Measurements from ENCODE around the gene MIGA2. TPM values are rescaled to one million over a fixed set of nuclear protein-coding genes. Genes with fewer than 3 reads are reported as not detected.

Gene MIGA2
- total RNA-seq, 2 experiments from 2014 or later, result 53.2 to 56.9 TPM

DNA sequence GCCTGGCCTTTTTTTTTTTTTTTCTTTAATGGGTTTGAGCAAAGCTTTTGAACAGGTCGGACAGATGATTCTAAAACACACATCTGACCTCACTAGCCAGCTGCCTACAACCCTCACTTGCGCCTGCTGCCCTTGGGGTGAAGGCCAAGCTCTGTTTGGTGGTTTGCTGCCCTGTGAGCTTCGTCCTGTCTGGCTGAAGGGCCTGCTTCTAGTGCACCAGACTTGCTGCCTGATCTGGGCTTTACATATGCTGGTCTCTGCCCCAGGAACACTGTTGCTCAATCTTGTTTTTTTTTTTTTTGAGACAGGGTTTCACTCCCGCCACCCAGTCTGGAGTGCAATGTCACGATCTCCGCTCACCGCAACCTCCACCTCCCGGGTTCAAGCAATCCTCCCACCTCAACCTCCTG, 28.1 kb downstream of the MIGA2 start:
- no peak overlapping the region for H3K27ac Mint-ChIP-seq
- H3K36me3 ChIP-seq (ENCODE audit: insufficient read depth, low read length), result peaks cover 64% of the 10 kb centered on the region
- peaks cover 53% of the 10 kb centered on the region for H3K36me3 Mint-ChIP-seq (ENCODE audit: low read depth)
- POLR2A ChIA-PET, result no interaction called here
- H3K9me3 Mint-ChIP-seq, result no peaks in the 10 kb centered on the region
- no peaks in the 10 kb centered on the region for H3K27me3 ChIP-seq (ENCODE audit: control insufficient read depth in 1 of 2, insufficient read depth in 2 of 2, low read length in 2 of 2)
- no peaks in the 10 kb centered on the region for H3K9me3 ChIP-seq (ENCODE audit: control insufficient read depth in 1 of 2, insufficient read depth in 1 of 2, low read length in 2 of 2)
- no peak overlapping the region for H3K4me3 ChIP-seq (ENCODE audit: low read length)
- H3K27me3 Mint-ChIP-seq, result no peaks in the 10 kb centered on the region
- no peak overlapping the region for H3K27ac ChIP-seq (ENCODE audit: low read depth in 1 of 2, low read length in 2 of 2)
- ATAC-seq (ENCODE audit: poor library complexity) (no peak), DNase-seq (no peak)
- no peak overlapping the region for H3K4me3 Mint-ChIP-seq
- CTCF ChIA-PET, result no interaction called here
- TF ChIP-seq, protein P1, sequence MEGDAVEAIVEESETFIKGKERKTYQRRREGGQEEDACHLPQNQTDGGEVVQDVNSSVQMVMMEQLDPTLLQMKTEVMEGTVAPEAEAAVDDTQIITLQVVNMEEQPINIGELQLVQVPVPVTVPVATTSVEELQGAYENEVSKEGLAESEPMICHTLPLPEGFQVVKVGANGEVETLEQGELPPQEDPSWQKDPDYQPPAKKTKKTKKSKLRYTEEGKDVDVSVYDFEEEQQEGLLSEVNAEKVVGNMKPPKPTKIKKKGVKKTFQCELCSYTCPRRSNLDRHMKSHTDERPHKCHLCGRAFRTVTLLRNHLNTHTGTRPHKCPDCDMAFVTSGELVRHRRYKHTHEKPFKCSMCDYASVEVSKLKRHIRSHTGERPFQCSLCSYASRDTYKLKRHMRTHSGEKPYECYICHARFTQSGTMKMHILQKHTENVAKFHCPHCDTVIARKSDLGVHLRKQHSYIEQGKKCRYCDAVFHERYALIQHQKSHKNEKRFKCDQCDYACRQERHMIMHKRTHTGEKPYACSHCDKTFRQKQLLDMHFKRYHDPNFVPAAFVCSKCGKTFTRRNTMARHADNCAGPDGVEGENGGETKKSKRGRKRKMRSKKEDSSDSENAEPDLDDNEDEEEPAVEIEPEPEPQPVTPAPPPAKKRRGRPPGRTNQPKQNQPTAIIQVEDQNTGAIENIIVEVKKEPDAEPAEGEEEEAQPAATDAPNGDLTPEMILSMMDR (IDR thresholded peaks at IDR 0.05), result no peak
- peaks cover 14% of the 10 kb centered on the region for H3K4me1 Mint-ChIP-seq (ENCODE audit: low read depth)
- peaks cover 20% of the 10 kb centered on the region for H3K4me1 ChIP-seq (ENCODE audit: insufficient read depth, low read length)
- intact Hi-C loops (cut with DNase I, micrococcal nuclease), result no loop called here

DNA sequence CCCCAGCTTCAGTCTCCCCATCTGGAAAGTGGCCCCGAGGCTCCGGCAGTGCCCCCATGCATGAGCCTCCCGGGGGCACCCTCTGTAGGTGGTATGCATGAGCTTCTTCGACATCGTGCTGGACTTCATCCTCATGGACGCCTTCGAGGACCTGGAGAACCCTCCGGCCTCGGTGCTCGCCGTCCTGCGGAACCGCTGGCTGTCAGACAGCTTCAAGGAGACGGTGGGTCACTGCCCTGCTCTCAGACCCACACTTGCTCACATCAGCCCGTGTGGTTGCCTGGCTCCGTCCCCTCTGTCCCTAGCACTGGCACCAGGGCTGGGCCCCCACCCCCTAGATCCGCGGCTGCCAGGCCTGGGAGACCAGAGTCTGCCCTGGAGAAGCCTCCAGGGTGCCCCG, 31.7 kb downstream of the MIGA2 start:
- Mint-ChIP-seq H3K9me3 (no peaks in the 10 kb centered on the region), H3K36me3 (ENCODE audit: low read depth) (peaks cover 42% of the 10 kb centered on the region), H3K27me3 (no peaks in the 10 kb centered on the region), H3K4me1 (ENCODE audit: low read depth) (peaks cover 30% of the 10 kb centered on the region), H3K4me3 (no peak overlapping the region), H3K27ac (peak overlapping the region; percentile 88)
- no peaks in the 10 kb centered on the region for H3K9me3 ChIP-seq (ENCODE audit: control insufficient read depth in 1 of 2, insufficient read depth in 1 of 2, low read length in 2 of 2)
- no peaks in the 10 kb centered on the region for H3K27me3 ChIP-seq (ENCODE audit: control insufficient read depth in 1 of 2, insufficient read depth in 2 of 2, low read length in 2 of 2)
- intact Hi-C loops (cut with DNase I, micrococcal nuclease), result no loop called here
- peaks cover 36% of the 10 kb centered on the region for H3K36me3 ChIP-seq (ENCODE audit: insufficient read depth, low read length)
- peak in 1 of 14 experiments; percentile 24 for DNase-seq
- peak overlapping the region in 1 of 2 donors; percentile 9 for H3K27ac ChIP-seq (ENCODE audit: low read depth in 1 of 2, low read length in 2 of 2)
- TF ChIP-seq, protein P1 (IDR thresholded peaks at IDR 0.05), result no peak
- ChIA-PET POLR2A (interaction anchor here (2.4 kb wide), 1 partner anchor 12 kb away, joined by 25 read pairs; the partner anchor contains the start of gene DOLPP1), CTCF (interaction anchor here (0.8 kb wide), 1 partner anchor 14 kb away, joined by 3 read pairs; no protein-coding TSS in a partner anchor)
- H3K4me1 ChIP-seq (ENCODE audit: insufficient read depth, low read length), result peaks cover 56% of the 10 kb centered on the region
- ATAC-seq (ENCODE audit: poor library complexity), result no peak
- no peak overlapping the region for H3K4me3 ChIP-seq (ENCODE audit: low read length)

DNA sequence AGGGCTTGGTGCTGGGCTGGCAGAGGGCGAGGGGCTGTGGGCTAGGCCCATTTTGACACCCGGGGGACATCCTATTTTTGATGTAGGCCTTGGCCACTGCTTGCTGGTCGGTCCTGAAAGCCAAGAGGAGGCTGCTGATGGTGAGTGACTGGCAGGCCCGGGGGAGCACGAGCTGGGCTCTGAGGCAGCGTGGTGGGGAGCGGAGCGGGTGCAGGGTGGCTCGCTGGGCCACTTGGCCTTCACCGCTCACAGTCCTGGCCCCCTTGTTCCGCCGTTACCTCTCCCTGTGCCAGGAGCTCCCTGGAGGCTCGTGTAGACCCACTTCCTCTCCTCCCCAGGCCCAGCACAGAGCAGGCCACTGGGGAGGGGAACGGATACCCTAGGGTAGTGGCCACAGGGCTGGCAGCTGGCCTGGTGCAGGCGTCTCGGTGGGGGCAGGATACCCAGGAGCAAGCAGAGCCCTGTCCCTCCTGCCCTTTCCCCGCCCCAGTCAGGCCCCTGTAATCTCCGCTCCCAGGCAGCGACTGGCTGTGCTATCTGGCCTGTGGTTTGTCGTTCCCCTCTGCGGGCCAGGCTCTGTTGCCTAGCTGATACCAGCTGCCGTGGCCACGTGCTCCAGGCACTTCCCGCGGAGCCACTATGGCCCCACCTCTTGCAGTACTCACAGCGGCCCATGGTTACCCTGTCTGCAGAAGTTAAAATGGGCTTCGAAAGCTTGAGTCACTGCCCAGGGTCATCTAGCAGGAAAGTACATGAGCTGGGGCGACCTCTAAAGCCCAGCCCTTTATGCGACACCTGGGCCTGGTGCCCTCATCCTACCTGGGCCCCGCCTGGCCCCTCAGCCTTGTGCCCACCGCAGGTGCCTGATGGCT, 32.8 kb downstream of the MIGA2 start:
- intact Hi-C loops (cut with DNase I, micrococcal nuclease), result no loop called here
- peaks cover 33% of the 10 kb centered on the region for H3K36me3 Mint-ChIP-seq (ENCODE audit: low read depth)
- CTCF ChIA-PET, result interaction anchor here (0.5 to 0.6 kb wide), 2 partner anchors 78 to 120 kb away, joined by 3 to 4 read pairs; no protein-coding TSS in a partner anchor

More for the DNA sequence above, 32.8 kb downstream of the MIGA2 start:
- ATAC-seq (ENCODE audit: poor library complexity) (peak; percentile 90), DNase-seq (peak; percentile 21 to 84 (median 53))
- Mint-ChIP-seq H3K9me3 (no peaks in the 10 kb centered on the region), H3K27ac (peak overlapping the region; percentile 88), H3K4me1 (ENCODE audit: low read depth) (peaks cover 35% of the 10 kb centered on the region), H3K27me3 (no peaks in the 10 kb centered on the region), H3K4me3 (peak overlapping the region; percentile 74)
- POLR2A ChIA-PET, result interaction anchor here (0.8 to 2.4 kb wide), 4 partner anchors 11 to 41 kb away, joined by 3 to 25 read pairs (median 6); partner anchors contain the start of genes DOLPP1, MIGA2 and SH3GLB2
- Histone ChIP-seq H3K27me3 (ENCODE audit: control insufficient read depth in 1 of 2, insufficient read depth in 2 of 2, low read length in 2 of 2) (no peaks in the 10 kb centered on the region), H3K9me3 (ENCODE audit: control insufficient read depth in 1 of 2, insufficient read depth in 1 of 2, low read length in 2 of 2) (no peaks in the 10 kb centered on the region), H3K4me3 (ENCODE audit: low read length) (no peak overlapping the region), H3K4me1 (ENCODE audit: insufficient read depth, low read length) (peaks cover 63% of the 10 kb centered on the region), H3K36me3 (ENCODE audit: insufficient read depth, low read length) (peaks cover 27% of the 10 kb centered on the region), H3K27ac (ENCODE audit: low read depth in 1 of 2, low read length in 2 of 2) (peak overlapping the region; percentile 9 to 52)
- TF ChIP-seq, protein P1 (IDR thresholded peaks at IDR 0.05), result no peak
